ENCODE data around the gene DCST1.

- TF ChIP-seq LEF1 (IDR thresholded peaks at IDR 0.05; ENCODE audit: borderline replicate concordance) (no peak), FOXM1 (IDR thresholded peaks at IDR 0.05; ENCODE audit: borderline replicate concordance) (no peak), ZNF384 (IDR thresholded peaks at IDR 0.05) (no peak), SP1 (IDR thresholded peaks at IDR 0.05) (no peak), TARDBP (IDR thresholded peaks at IDR 0.05) (no peak)
Measured at GRCh38 chr1:155000411-155000725, 33.3 kb upstream of the DCST1 start.

Data from HEK293T (cell line).